Progenitor cell of endocrine pancreas (in vitro differentiated cells): ENCODE data around the gene SORCS2. TPM values are rescaled to one million over a fixed set of nuclear protein-coding genes. Genes with fewer than 3 reads are reported as not detected.

Source experiments
- DNase-seq: peaks from one replicate; pipeline ENCODE4 v3.0.0; 2021; ENCODE audit warnings: low spot score; ENCODE audit not compliant: unreplicated experiment
- H3K27ac Mint-ChIP-seq: 2 replicates; pipeline ENCODE4 v1.8.0; 2021; ENCODE audit warnings: mild to moderate bottlenecking, moderate library complexity, mixed read lengths
- H3K27me3 Mint-ChIP-seq: 2 replicates; pipeline ENCODE4 v1.8.0; 2021; ENCODE audit warnings: mixed read lengths
- H3K36me3 Mint-ChIP-seq: 2 replicates; pipeline ENCODE4 v1.8.0; 2022; ENCODE audit warnings: mixed read lengths; ENCODE audit not compliant: insufficient read depth
- H3K4me1 Mint-ChIP-seq: 2 replicates; pipeline ENCODE4 v1.8.0; 2021; ENCODE audit warnings: low read depth, mixed read lengths
- H3K4me3 Mint-ChIP-seq: 2 replicates; pipeline ENCODE4 v1.8.0; 2021; ENCODE audit warnings: low read depth, mild to moderate bottlenecking, moderate library complexity, mixed read lengths
- H3K9me3 Mint-ChIP-seq: 2 replicates; pipeline ENCODE4 v1.8.0; 2021; ENCODE audit warnings: low read depth, mixed read lengths
- CTCF ChIP-seq: fragments of 200-600 bp; sonication (generic); IDR thresholded peaks from one replicate; pipeline ENCODE4 v1.5.0; 2021; ENCODE audit warnings: antibody characterized with exemption, mild to moderate bottlenecking; ENCODE audit not compliant: unreplicated experiment
- total RNA-seq: library from RNA; stranded (reverse); gene quantifications from 2 replicates; pipeline ENCODE4 v1.2.1, GENCODE V29; 2021

The SORCS2 gene
- total RNA-seq, 1 donor from 2014 or later = 2.2 TPM

DNA sequence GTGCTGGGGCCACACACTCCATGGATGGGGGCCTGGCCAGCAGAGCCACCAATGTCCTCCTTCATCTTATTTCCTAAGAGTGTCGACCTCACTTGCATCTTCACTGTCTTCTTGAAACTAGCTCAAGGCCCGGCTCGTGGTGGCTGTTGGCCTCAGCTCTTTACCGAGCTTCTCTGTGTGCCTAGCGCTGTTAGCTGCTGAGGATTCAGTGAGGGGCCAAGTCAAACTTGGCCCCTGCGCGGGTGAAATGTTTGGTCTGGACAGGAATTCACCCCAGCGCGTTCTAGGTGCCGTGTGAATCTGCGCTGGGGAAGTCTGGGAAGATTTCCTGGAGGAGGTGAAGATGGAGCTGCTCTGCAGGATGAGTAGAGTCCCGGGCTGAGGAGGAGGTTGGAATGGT is 8.5 kb downstream of the SORCS2 start:
- H3K27ac Mint-ChIP-seq = peak overlapping the region; percentile 41
- H3K27me3 Mint-ChIP-seq = peaks cover 47% of the 10 kb centered on the region
- DNase-seq = no peak
- H3K4me1 Mint-ChIP-seq = peaks cover 3% of the 10 kb centered on the region
- TF ChIP-seq CTCF = no peak
- no peaks in the 10 kb centered on the region for H3K36me3 Mint-ChIP-seq
- H3K9me3 Mint-ChIP-seq = no peaks in the 10 kb centered on the region
- H3K4me3 Mint-ChIP-seq = no peak overlapping the region

DNA sequence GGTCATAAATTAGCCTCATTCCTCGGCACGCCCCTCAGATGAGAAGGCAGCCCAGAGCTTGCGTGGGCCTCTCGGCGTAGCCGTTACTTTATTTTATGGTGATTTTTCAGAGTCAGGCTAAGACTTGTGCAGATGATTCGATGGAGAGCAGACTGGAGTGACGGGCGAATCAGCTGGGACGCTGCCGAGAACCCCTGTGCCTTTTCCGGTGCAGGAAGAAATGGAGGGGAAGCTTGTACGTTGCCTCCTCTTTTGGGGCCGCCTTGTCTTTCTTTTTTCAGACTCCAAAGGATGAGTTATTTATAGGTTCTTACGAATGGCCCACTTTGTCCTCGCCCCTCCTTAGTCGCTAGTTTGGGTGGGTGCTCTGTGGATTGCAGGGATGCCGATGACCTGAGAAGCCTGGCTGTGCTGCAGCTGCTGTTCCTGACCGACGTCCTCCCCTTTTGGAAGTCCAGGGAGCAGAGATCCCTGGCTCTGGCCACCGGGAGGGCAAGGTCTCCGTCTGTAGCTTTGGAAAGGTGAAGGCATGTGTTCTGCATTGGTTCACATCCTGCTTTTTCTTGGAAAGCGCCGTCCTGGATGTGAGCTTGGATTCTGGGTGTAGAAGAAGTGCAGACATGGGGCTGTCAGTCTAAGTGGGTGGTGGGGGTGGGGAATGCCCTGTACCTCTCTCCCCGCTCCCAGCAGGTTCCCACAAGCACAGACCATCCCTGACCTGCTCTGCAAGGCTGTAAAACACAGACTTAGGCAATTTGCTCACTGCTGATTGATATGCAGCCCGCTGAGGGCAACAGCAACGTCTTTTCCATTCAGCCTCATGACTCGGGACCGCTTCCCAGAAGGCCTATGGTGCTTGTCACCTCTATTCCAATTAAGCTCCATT is 9.3 kb downstream of the SORCS2 start:
- peaks cover 40% of the 10 kb centered on the region for H3K27me3 Mint-ChIP-seq
- TF ChIP-seq CTCF = no peak
- no peak for DNase-seq
- H3K9me3 Mint-ChIP-seq = no peaks in the 10 kb centered on the region
- no peak overlapping the region for H3K27ac Mint-ChIP-seq
- peaks cover 2% of the 10 kb centered on the region for H3K4me1 Mint-ChIP-seq
- no peaks in the 10 kb centered on the region for H3K36me3 Mint-ChIP-seq
- H3K4me3 Mint-ChIP-seq = no peak overlapping the region

- H3K27ac Mint-ChIP-seq = no peak overlapping the region
- no peak for TF ChIP-seq CTCF
- no peak for DNase-seq
Measured at GRCh38 chr4:7202411-7202810, 10.1 kb downstream of the SORCS2 start.

DNA sequence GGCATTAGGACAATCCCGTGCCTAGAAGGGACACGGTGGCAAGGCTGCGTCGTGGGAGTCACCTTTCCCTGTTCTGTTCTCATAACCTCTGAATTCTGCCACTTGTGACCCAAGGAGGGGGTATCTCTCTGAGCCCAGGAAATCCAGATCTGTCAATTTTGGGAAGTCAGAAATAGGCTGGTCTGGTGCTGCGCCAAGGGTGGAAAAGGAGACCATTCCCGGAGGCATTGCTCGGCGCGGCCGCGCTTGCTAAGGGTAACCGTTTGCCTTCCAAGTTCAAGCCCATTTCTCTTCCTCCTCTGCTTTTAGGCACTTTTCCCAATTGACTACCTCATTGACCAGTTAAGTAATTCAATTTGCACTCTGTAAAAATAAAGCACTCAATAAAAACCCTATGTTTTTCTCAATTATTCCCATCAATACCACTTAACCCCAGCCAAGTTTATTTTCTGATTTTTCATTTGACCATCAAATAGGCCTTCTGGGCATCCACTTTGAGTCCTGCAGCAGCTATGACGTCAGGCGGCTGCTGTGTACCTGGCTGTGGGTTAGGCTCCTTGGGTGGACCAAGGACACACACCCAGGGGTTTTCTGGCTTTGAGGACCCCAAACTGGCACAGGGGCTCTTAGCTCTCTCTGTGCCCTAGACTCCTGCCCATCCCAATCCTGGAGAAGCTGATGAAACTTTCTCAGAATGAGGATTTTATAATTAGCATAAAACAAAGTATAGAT is 12.5 kb downstream of the SORCS2 start:
- H3K4me3 Mint-ChIP-seq = no peak overlapping the region
- no peak for DNase-seq
- TF ChIP-seq CTCF = no peak
- peaks cover 26% of the 10 kb centered on the region for H3K27me3 Mint-ChIP-seq
- no peaks in the 10 kb centered on the region for H3K9me3 Mint-ChIP-seq
- no peak overlapping the region for H3K27ac Mint-ChIP-seq
- H3K4me1 Mint-ChIP-seq = peaks cover 3% of the 10 kb centered on the region
- H3K36me3 Mint-ChIP-seq = no peaks in the 10 kb centered on the region

More at GRCh38 chr4:7202411-7202810, 10.1 kb downstream of the SORCS2 start:
- H3K9me3 Mint-ChIP-seq = no peaks in the 10 kb centered on the region
- no peak overlapping the region for H3K4me3 Mint-ChIP-seq
- peaks cover 35% of the 10 kb centered on the region for H3K27me3 Mint-ChIP-seq
- H3K4me1 Mint-ChIP-seq = peaks cover 3% of the 10 kb centered on the region
- H3K36me3 Mint-ChIP-seq = no peaks in the 10 kb centered on the region

- no peak overlapping the region for H3K4me3 Mint-ChIP-seq
- peaks cover 18% of the 10 kb centered on the region for H3K27me3 Mint-ChIP-seq
- no peaks in the 10 kb centered on the region for H3K36me3 Mint-ChIP-seq
- no peak for TF ChIP-seq CTCF
- H3K4me1 Mint-ChIP-seq = peaks cover 3% of the 10 kb centered on the region
- H3K9me3 Mint-ChIP-seq = no peaks in the 10 kb centered on the region
- DNase-seq = no peak
- H3K27ac Mint-ChIP-seq = no peak overlapping the region
Measured at GRCh38 chr4:7206385-7206784, 14.0 kb downstream of the SORCS2 start.
